ENCODE measurements around the gene MATN1.

MATN1 gene

DNA sequence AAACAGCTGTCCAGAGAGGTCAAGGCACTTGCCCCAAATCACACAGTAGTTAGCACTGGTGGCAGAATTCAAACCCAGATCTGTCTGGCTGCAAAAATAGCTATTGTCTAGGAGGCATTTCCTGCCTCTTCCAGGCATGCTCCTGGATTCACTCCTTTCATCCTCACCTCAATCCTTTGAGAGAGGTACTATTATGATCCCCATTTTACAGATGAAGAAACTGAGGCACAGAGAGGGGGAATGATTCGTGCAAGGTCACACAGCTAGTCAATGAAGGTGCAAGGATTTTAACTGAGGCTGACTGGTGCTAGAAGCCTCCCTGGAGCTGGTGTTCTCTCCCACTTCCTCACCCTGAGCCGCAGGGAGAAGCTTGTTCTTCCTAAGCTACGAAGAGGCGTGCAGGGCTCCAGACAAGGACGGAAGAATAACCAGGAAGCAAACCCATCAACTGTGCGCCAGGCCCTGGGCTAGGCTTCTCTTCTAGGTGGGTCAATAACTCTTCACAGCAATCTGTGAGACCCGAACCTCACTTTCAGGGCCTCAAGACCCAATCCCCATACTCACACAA lies 34.8 kb upstream of the MATN1 start:
- no peak for DNase-seq (ENCODE audit: low read depth)

DNA sequence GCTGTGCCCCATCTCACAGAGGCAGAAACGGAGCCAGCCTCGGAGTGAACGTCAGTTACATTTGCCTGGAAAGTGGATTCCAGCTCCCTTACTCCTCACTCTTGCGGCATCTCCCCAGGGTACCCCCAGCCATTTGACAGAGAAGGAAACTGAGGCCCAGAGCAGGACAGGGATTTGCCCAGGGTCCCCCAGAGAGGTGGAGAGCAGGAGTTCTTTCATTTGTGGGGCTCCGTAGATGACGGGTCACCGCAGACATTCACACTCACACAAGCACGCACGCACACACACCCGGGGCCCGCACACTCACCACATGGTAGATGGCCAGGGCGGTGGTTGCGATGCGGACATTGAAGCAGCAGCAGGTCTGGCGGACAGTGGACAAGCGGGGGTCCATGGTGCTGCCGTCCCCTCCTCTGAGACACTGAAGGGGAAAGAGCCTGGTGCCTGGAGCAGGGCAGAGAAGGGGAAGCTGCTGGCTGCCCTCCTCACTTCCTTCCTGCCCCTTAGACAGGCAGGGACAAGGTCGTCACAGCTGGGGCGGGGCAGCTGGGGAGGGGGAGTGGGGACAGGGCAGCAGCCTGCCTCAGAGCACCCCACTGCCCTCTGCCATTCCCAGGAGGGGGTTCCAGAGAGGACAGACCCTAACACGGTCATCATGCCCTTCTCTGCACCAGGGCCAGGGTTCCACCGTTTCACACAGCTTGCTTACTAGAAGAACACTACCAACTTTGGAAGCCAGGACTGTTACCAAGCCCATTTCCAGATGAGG lies 34.2 kb upstream of the MATN1 start, which contains the start of gene LAPTM5:
LAPTM5 (minus strand) TSS at position 423 of the 769 bp plus-strand sequence; CDS start at position 394, 29 bp downstream.
- no peak for DNase-seq (ENCODE audit: low read depth)

DNA sequence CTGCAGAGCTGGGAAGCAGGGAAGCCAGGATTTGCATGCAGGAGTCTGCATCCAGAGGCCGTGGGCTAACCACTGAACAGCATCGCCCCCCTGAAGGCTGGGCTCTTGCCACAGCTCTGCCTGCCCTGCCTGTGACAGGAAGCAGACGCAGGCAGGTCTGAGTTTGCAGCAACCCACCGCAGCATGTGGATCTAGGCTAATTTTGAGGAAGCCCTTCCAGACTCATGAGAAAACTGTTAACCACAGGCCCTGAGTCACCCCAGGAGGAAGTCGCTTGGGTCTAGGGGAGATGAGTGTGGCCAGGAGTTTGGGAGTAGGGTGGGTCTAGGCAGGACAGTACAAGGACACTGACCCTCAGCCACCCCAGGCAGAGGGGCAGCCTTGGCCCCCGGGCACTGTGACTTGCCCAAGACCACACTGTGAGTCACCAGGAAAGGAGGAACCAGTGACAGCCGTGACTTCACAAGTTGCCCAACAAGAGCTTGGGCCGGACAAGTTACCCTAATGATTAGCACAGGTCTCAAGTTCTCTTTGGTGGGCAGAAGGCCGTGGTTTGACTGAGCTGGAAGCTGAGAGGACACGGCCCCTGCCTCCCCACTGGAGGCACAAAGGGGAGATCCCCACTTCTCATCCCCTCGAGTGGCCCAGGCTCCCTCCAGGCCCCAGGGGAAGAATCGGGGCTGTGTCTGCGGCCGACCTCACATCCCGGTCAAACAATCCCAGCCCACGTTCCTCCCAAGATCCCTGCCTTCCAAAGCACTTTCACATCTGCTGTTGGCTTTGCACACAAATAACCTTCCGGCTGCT lies 33.4 kb upstream of the MATN1 start:
- DNase-seq (ENCODE audit: low read depth): no peak

DNA sequence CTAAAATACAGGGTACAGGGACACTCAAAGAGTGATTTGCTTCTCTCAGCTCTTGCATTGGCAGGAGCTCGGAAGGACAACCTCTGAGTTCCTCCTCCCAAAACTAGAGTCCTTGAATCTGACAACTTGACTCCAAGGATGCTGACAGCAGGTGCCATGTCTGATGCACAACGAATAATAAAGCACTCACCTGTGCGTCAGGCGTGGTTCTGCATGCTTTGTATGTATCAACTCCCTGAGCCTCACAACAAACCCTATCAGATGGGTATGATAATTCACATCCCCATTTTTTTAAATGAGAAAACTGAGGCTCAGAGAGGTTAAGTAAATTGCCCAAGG lies 32.8 kb upstream of the MATN1 start:
- DNase-seq (ENCODE audit: low read depth): no peak

DNA sequence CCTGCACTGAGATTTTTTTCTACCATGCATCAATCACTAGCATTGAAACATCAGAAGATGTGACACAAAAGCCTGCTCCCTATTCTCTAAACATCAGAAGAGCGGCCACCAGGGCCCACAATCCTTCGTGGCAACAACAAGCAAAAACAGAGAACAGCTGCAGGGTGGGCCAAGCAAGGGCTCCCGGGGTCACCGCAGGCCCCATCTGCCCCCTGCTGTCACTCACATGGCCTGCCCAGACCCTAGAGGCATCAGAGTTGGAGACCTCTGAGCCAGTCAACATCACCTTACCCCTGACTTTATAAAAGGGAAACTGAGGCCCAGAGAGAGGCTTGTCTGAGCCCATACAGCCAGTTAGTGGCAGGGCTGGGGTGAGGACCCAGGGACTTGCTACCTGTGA lies 32.4 kb upstream of the MATN1 start:
- no peak for DNase-seq (ENCODE audit: low read depth)

DNA sequence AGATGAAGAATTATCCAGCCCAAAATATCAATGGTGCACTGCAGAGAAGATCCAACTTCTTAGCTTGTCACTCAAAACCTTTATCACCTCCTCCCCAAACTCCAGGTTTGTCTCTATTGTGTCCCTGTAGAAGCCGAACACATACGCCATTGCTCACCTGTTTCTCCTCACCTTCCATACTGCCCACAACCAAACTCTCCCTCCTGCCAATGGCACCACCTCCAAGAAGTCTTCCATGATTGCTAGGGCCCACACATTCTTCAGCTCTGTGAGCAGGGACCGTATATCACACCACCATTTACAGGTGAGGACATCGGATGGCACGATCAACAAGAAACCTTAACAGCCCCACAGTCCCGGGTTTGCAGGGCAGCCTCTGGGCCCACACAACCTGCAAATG lies 31.9 kb upstream of the MATN1 start:
- no peak for DNase-seq (ENCODE audit: low read depth)

DNA sequence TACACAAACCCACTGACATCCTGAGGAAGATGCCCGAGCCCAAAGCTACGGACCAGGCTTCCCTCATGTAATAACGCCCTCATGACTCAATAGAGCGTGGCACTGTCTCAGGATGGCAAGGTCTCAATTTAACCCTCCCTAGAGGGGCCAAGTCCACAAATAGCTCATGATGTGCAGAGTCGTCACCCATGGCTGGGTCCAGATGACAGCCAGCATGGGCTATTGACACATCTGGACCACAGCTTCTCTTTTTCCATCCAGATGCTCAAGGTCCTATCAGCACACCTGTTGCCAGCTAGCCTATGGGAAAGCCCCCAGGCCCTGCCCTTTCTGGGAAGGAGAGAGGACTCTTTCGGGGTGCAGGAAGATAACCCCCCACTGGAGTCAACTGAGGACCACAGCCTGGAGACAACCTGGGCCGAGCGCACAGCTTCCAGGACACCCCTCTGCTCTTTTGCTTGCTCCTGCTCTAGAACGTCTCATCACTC lies 31.3 kb upstream of the MATN1 start:
- DNase-seq (ENCODE audit: low read depth): no peak

DNA sequence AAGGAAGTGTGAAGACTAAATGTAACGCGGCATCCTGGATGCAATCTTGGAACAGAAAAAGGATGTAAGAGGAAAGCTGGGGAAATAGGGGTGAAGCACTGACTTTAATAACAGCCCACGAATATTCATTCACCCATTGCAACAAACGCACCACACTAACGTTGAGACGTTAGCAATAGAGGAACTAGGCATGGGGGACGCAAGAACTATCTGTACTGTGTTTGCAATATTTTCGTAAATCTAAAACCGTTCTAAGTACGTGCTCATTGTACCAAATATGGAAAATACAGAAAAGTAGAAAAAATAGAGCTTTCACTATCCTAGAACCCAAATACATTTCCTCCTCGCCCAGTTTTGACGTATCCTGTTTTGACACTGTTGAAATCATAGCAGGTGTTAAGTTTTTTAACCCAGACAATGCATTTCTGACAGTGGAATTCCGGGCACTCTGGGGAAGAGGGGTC lies 30.3 kb upstream of the MATN1 start:
- DNase-seq (ENCODE audit: low read depth): no peak

DNA sequence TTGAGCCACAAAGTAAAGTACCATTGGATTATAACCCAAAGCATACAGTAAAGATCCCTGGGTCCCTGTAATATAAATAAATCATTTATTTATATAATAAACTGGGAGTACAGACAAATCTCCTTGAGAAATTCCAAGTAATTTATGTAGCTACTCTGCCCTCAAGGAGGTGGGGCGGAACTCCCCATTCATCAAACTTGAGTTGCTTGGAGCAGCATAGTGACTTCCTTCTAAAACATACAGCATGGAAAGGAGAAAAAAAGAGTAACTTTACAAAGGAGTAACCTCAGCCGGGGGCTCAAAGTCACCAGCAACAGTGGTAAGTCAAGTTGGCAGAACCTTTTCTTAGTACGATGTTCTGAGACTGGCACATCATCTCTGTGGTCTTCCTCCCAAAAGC lies 29.7 kb upstream of the MATN1 start:
- DNase-seq (ENCODE audit: low read depth): no peak

DNA sequence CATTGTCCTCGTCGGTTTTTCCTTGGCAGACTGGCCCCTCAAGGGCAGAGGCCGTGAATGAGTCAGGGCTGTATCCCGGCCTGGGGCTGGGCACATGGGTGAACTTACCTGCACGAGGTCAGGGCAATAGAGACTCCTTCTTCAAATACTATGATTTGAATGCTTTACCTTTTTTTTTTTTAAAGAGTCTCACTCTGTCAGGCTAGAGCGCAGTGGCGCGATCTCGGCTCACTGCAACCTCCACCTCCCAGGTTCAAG lies 29.2 kb upstream of the MATN1 start:
- DNase-seq (ENCODE audit: low read depth): no peak

DNA sequence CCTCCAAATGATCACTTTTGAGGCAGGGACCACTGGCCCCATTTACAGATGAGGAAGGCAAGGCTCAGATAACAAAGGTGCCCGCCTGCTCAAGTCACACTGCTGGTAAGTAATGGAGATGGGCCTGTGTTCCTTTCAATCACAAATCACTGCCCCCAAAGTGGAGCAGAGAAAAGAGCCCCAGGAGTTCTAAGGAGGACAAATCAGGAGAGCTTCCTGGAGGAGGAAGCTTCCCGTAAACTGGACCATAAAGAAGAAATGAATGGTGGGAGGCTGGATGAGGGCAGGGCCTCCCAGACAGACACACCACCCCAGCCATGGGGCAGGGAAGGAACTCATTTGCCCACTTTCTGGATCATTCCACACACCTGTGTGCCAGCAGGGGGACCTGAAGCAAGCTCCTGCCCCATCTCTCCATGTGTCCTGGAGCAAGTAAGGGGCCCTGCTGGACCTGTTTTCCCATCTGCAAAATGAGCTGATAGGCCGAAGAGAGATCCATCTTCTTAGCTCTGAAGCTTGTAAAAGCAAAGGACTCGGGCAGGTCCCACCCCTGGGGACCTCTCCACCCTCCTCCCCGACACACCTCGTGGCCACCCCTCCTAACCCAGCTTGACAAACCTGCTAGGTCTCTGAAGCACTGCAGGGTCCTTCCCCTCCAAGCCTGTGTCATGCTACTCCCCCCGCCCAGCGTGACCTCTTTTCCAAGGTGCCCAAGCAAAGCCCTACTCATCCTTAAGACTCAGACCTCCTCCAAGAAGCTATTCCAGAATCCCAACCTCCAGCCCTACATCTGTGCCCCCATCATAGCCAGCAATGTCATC lies 28.7 kb upstream of the MATN1 start:
- DNase-seq (ENCODE audit: low read depth): no peak

DNA sequence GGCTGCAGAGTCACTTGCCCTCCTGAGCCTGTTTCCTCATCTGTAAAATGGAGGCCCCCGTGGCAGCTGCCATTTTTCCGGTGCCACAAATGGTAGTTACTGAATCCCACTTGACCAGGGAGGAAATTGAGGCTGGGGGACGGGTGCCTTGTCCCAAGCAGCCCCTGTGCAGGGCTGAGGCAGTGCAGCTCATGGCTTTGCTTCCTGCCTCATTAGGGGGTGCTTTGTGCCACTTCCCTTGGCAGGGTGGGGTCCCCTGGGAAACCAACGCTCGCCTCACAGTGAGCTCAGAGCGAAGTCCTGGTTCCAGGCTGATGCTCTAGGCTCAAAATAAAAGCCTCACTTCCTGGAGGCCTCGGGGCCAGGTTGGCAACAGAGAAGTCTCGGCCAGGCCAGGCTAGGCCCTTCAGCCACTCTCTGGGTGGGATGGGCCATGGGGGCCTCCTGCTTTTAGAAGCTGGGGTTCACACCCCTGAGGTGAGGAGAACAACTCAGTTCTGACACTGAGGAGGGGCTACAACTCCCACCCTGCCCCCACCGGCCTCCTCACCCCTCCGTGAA lies 27.4 kb upstream of the MATN1 start:
- no peak for DNase-seq (ENCODE audit: low read depth)

DNA sequence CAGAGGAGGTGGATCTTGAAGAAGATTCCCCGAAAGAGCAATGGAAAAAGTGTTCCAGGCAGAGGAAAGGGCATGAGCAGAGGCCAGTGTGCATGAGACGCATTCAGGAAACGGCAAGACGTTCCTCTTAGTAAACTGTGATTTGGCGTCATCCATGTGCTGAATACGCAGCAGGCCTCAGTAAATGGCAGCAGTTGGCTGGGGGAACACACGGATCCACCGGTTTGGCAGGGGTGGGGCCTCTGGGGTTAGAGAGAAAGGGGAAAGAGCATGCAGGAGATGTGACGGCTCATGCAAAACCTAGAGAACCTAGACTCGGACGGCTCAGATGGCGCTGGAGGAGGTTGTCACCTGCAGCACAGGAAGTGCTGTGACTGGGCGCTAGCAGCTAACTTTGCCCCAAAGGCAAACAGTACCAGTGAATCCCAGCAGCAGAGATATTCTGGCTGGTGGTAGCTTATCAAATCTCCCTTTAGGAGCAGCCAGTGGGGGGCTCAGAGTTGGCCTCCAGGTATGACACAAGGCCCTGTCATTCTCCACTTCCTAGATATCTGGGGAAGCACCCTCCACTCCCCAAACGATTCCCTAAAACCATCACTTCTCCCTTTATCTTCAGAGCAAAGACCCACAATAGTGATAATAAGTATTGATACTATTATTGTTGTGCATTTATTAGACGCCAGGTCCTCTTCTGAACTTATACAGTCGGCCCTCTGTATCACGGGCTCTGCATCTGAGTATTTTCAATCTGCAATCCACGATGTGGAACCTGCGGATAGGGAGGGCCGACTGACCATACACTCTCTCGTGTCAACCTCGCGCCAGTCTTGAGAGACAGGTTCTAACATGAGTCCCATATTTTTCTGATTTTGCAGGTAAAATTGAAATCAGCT lies 26.6 kb upstream of the MATN1 start:
- no peak for DNase-seq (ENCODE audit: low read depth)

DNA sequence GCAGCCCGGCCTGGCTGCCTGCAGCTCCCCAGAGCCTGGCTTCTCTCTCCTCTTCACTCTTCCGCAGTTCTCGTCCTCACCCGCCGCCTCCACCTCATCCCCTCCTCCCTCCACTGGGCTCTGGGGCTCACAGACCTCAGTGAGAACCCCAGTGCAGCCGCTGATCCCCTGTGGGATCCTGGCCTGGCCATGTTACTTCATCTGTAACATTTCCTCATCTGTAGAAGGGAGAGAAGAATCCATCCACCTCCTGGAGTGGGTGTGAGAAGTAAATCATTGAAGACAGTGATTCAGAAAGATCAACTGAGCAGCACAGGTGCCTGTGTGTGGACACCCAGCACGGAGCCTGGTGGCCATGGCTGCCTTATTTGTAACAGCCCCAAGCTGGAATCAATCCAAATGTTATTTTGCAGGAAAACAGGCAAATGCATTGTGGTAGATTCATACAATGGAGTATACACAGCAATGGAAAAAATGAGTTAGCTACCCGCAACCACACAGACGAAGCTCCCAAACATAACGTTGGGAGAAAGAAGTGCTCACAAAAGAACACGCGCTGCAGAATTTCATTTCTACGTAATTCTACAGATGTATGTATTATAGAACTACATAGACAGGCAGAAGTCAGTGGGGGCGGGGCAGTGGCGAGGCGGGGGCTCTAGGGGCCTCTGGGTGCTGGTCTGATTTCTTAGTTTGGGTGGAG lies 25.5 kb upstream of the MATN1 start:
- DNase-seq (ENCODE audit: low read depth): no peak

DNA sequence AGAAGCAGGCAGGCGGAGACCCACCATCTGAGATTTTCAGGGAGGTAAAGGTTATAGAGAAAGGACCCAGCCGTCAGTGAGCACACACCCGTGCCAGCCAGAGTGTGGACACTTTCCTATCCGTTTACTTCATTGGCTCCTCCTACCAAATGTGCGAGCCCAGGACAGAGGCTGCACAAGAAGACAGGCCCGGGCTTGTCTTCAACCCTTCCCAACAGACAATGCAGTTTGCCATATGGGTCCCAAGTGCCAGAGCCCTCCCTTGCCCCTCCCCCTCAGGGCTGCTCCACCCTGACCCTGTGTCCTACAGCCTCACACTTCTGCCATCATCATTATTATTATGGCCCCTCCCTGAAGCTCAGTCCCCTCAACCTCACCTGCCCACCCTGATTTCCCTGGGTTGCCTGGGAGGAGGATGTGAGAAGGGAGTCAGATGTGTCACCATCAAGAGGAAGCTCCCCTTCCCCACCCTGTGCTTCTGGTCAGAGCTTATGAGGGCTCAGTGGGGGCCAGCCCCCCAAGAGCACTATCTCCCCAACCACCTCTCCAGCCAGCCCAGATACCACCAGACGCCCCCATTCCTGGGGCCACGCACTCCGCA lies 24.8 kb upstream of the MATN1 start:
- no peak for DNase-seq (ENCODE audit: low read depth)

DNA sequence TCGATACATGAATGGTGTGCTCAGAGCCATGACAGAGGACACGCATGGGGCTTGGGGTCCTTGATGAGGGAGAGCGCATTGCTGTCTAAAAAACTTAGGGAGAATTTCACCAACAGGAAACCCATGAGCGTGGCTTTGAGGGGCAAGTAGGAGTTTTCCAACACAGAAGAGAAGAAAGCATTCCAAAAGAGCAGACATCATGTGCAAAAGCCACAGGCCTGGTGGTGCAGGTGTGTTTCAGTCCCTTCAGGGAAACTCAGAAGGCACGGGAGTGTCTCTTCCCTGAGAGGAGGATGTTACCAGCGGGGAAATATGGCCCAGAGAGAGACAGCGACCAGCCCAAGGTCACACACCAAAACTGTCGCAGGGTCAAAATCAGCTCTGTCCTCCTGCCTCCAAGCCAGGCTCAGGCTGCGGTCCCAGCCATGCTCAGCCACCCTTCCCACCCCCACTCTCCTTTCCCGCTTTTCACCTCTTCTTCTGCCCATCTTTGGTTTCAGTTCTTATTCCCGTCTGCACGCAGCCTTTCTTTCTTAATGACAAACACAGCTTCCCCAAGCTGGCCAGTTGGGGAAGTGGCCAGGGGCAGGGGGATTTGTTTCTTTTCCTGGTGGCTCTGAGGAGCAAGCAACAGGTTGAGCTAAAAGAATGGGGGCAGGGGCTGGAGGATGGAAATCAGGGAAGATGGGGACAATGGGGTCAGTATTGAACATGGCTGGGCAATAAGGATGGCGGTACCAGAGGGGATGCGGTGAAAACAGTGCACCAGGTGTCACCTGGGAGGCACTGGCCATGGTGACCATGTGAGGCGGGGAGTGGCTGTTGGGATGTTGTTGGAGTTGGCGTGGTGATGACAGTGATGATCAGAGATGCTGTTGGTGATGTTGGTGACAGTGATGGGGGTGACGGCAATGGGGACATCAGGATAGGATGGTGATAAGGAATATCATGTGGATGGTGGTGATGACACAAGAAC lies 23.9 kb upstream of the MATN1 start:
- no peak for DNase-seq (ENCODE audit: low read depth)

DNA sequence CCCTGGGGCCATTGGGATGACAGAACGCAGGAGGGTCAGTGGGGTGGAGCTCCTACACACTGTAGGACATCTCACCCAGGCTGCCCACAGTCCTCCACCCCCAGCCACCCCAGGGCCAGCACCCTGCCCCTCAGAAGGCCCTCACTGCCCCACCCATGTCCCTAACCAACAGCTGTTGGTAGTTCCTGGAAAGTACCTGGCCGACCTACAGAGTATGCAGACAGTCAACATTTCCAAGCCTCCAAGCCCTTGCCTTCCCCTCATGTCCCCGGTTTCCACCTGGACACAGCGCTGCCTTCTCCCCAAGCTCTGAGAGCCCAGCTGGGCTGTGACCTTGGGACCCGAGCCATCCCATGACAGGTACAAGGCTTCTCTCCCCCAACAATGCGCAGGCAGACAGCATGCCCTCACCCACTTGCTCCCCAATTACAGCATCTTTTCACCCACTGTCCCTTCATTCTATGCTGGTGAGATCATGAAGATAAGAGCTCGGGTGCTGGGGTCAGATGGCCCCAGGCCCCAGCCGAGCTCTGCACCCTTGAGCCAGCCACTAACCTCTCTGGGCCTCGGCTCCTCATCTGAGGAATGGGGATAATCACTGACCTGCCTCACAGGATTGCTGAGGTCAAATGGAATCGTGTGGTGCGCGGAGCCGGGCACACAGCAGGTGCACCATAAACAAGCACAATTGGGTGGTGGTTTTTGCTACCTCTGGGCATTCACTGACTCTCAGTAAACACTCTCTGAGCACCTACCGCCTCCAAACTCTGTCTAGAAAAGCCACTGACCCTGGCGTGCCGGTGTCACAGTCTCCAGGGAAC lies 23.0 kb upstream of the MATN1 start:
- DNase-seq (ENCODE audit: low read depth): no peak

DNA sequence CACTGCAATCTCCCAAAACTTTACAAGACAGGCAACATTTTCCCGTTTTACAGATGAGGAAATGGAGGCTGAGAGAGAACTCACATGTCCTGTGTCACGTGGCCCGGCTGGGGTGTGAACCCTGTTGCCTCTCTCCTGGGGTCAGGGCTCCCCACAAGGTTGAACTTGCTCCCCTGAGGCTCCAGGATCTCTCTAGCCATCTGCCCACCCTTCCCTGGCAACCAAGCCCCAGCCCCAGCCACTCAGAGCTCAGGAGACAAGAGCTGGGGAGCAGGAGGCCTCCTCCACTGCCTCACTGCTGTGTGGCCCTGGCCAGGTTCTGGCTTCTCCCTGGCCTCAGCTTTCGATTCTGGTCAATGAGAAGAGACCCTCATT lies 22.4 kb upstream of the MATN1 start:
- DNase-seq (ENCODE audit: low read depth): no peak
